HG03342 (cell line): Measurements from ENCODE around the gene USP2.

Source experiments
- ATAC-seq: cut with Tn5 transposase; IDR thresholded peaks from one replicate; pipeline ENCODE4 v1.9.1; 2021; ENCODE audit warnings: mild to moderate bottlenecking, moderate library complexity; ENCODE audit not compliant: unreplicated experiment

The USP2 gene

DNA sequence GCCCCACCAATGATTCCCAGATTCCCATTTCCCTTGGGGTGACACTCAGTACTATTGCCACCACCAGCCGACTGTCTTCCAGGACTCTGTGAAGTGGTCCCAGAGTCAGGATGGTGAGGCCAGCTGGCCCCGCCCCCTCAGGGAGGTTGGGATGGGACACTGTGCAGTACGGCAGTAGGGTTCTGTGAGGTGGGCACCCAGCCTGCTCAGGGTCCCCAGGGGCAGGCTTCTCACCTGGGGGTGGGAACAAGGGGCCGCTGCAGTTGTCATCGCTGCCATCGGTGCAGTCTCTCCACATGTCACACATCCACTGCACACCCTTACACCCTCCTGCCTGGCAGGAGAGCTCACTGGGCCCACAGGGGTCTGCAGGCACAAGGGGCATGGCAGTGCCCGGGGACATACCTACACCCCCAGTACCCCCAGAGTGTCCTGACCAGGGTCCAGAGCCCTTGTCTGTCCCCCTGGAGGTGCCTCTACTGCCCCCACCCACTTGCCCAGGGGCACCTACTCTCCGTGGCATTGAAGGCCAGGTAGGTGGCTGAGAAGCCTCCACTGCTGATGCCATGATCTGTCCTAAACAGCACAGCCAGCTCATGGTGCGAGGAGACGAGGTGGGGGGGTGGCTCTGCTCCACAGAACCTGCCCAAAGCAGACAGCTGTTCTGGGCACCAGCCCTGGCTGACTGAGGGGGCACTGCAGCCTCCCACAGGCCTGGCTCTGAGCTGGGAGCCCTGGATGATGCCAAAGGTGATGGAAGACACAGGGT, 38.9 kb downstream of the USP2 start:
- ATAC-seq, result no peak

DNA sequence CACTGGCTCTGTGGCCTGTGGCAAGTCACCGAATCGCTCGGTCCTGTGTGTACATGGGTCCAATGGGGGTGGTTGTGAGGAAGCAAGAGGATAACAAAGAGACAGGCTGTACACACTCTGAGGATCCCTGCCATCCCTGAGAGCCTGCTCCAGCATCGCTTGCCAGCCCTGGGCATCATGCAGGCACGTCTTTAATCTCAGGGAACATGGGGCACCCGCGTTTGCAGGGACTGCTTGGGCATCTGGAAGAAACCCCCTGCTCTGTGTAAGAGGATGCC, 39.5 kb downstream of the USP2 start:
- ATAC-seq, result no peak

GRCh38 chr11:119341222-119342022, 40.1 kb downstream of the USP2 start:
- ATAC-seq, result no peak

- ATAC-seq, result no peak
Observed at GRCh38 chr11:119340335-119341221, 40.9 kb downstream of the USP2 start, which contains the start of gene C1QTNF5. TSS of gene C1QTNF5 (minus strand) at chr11:119340883. CDS start at chr11:119340397, 486 bp downstream.

- ATAC-seq, result no peak
Observed at GRCh38 chr11:119339589-119340334, 41.7 kb downstream of the USP2 start.

- ATAC-seq, result no peak
Observed at GRCh38 chr11:119338965-119339588, 42.4 kb downstream of the USP2 start.

DNA sequence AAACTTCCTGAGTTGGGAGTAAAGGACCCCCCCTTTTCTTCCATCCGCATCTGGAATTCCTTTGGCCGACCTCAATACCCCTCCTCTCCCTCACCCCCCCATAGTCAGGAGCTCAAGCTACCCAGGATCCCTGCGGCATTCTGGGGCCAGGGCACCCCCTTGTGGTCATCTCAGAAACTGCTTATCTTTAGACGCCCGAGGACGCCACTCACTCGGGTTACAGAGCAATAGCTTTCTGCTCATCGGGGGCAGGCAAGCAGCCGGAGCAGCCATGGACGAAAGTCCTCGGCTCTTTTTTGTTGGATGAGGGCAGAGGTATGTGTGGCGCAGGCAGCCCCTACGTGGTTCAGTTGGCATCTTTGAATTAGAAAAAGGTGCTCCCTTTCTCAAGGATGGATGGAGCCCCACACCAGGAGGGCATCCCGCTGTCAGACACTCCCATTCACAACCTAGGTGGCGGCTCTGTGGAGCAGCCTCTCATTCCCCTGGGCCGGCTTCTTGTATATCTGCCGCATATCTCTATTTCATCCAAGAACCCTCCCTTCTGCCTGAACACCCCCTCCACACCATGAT, 43.1 kb downstream of the USP2 start:
- peak; percentile 29 for ATAC-seq

- no peak for ATAC-seq
Observed at GRCh38 chr11:119337581-119338317, 43.7 kb downstream of the USP2 start.

DNA sequence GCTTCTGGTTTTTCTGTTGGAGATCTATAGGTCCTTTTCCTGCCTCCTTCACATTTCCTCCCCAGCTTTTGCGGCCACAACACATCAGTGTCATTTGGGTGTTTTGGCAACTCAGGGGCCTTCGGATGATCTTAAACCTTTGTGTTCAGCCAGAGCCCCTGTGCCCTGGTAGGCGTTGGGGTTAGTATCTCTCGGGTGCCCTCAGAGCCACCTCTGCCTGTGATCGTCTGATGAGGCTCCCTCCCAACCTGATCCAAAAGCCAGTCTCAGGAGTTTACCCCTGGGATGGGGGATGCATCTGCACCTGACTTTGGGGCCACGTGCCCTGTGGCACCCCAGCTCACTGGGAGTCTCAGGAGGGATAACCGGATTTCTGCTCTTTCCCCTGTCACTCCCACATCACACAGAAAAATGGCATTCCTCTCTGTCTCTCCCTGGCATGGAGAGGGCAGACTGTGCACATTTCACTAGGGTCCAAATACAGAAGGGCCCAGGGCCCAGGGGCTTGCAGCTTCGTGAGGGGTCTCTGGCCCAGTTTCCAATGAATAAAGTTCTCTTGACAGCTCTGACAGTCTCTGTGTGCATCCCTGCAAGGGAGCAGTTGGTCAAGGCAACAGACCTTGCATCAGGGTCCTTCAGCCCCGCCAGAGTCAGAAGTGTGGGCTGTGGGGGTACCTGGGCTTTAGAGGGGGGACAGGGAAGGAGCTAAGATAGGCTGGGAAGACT, 44.6 kb downstream of the USP2 start:
- no peak for ATAC-seq

- no peak for ATAC-seq
Observed at GRCh38 chr11:119335655-119336543, 45.6 kb downstream of the USP2 start.

DNA sequence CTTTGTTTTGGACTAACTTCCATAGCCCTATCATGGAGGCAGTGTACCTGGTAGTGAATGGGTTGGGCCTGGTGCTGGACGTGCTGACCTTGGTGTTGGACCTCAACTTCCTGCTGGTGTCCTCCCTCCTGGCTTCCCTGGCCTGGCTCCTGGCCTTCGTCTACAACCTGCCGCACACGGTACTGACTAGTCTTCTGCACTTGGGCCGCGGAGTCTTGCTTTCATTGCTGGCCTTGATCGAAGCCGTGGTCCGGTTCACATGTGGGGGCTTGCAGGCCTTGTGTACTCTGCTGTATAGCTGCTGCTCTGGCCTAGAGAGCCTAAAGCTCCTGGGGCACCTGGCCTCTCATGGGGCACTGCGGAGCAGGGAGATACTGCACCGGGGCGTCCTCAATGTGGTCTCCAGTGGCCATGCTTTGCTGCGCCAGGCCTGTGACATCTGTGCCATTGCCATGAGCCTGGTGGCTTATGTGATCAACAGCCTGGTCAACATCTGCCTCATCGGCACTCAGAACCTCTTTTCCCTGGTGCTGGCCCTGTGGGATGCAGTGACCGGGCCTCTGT, 46.3 kb downstream of the USP2 start:
- no peak for ATAC-seq

- peak; percentile 90 for ATAC-seq
Observed at GRCh38 chr11:119334174-119334930, 47.1 kb downstream of the USP2 start, which contains the start of gene RNF26. TSS of gene RNF26 (plus strand) at chr11:119334527. CDS start at chr11:119335123, 596 bp downstream.

DNA sequence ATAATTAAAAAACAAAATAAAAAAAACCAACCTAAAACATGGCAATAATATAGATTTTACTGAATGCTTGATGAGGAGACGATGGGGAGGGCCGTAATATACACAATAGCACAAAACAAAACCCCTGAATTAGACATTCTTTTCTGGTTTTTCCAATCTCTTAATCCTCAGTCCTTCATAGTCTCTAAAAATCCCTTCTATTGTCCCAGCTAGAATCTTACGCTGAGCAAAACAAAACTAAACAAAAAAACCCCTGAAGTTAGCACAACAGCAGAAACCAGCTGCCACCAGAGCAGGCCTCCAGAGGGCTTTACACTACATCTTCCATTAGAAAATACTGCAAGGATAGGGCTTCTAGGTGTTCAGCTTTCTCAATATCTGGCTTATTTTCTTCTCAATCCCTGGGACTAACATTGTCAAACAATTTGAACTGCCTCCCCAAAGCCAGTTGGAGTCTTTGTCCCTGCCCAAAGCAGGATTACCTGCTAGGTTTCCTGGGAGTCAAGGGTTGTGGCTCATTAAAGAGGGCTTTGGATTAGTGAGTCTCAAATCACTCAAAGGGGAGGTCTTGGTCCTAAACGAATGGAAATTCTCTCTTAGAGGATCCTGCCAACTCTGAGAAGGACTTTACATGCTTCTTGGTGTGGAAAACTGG, 49.3 kb downstream of the USP2 start:
- no peak for ATAC-seq

- ATAC-seq, result no peak
Observed at GRCh38 chr11:119330237-119330636, 51.3 kb downstream of the USP2 start.

DNA sequence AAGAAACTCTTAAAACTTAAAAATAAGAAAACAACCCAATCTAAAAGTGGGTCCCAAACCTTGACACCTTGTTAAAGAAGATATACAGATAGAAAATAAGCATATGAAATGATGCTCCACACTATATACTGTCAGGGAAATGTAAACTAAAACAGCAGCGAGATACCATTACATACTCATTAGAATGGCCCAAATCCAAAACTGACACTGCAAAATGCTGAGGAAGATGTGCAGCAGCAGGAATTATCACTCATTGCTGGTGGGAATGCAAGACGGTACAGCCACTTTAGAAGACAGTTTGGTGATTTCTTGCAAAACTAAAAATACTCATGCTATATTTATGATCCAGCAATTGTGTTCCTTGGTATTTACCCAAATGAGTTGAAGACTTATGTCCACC, 52.2 kb downstream of the USP2 start:
- no peak for ATAC-seq

- no peak for ATAC-seq
Observed at GRCh38 chr11:119324189-119324588, 57.3 kb downstream of the USP2 start.
